H1 (cell line): ENCODE results near the gene C17orf50.

Experiments
- ATF3 ChIP-seq: IDR thresholded peaks from 2 replicates; pipeline ENCODE4 v1.6.1; 2011; ENCODE audit warnings: low read depth, mild to moderate bottlenecking, low read length; ENCODE audit not compliant: insufficient read depth
- CTCF ChIP-seq, 3 experiments: IDR thresholded peaks; 1 replicate in 2 of 3; 2 replicates in 1 of 3; pipeline versions ENCODE4 v1.5.1 to v1.6.1; 2011; ENCODE audit warnings: low read length in 3 of 3, mild to moderate bottlenecking in 3 of 3, inconsistent platforms in 2 of 3, low read depth in 1 of 3, moderate library complexity in 1 of 3; ENCODE audit not compliant: insufficient read depth in 1 of 3; ENCODE audit errors: control extremely low read depth in 1 of 3
- EZH2 ChIP-seq: fragments of 200-600 bp; sonication (generic); IDR thresholded peaks from 2 replicates; pipeline ENCODE4 v1.7.1; 2012; ENCODE audit warnings: low read depth, mild to moderate bottlenecking, moderate library complexity, low read length, inconsistent platforms; ENCODE audit not compliant: severe bottlenecking
- HDAC6 ChIP-seq: IDR thresholded peaks from one replicate; pipeline ENCODE4 v1.7.1; 2012; ENCODE audit warnings: low read depth, mild to moderate bottlenecking, inconsistent platforms, low read length, moderate library complexity
- PHF8 ChIP-seq: fragments of 200-600 bp; sonication (generic); conservative IDR thresholded peaks from 2 replicates; pipeline ENCODE4 v1.7.1; 2012; ENCODE audit warnings: low read depth, mild to moderate bottlenecking, inconsistent platforms, low read length, moderate library complexity
- POLR2A ChIP-seq, 2 experiments: IDR thresholded peaks; 1 replicate in 1 of 2; 2 replicates in 1 of 2; pipeline ENCODE4 v1.6.1; 2011; ENCODE audit warnings: low read depth in 2 of 2, low read length in 2 of 2, mild to moderate bottlenecking in 2 of 2; ENCODE audit errors: control extremely low read depth in 1 of 2
- POLR2AphosphoS5 ChIP-seq: IDR thresholded peaks from 2 replicates; pipeline ENCODE4 v1.6.1; 2011; ENCODE audit warnings: low read depth, low read length
- SP1 ChIP-seq: IDR thresholded peaks from 2 replicates; pipeline ENCODE4 v1.6.1; 2011; ENCODE audit warnings: low read depth, low read length
- USF2 ChIP-seq: IDR thresholded peaks from 2 replicates; pipeline ENCODE4 v1.6.1; 2011; ENCODE audit warnings: low read length, improper control_type of control experiment

GRCh38 chr17:35788477-35789368, 28.0 kb downstream of the C17orf50 start:
- no peak for TF ChIP-seq USF2
- TF ChIP-seq POLR2AphosphoS5: no peak
- no peak for TF ChIP-seq POLR2A (IDR thresholded peaks at IDR 0.05; ENCODE audit: control extremely low read depth in 1 of 2, low read depth in 2 of 2, low read length in 2 of 2)
- TF ChIP-seq SP1: no peak
- no peak for TF ChIP-seq CTCF (IDR thresholded peaks at IDR 0.05; ENCODE audit: control extremely low read depth in 1 of 3, insufficient read depth in 1 of 3, low read depth in 1 of 3, low read length in 3 of 3)
- no peak for TF ChIP-seq ATF3
- TF ChIP-seq PHF8: no peak
- no peak for TF ChIP-seq HDAC6
- TF ChIP-seq EZH2: no peak
